DOHH2 (cell line): Measurements from ENCODE around the gene ZNF410.
A peak's percentile ranks its signal among the peaks of the same experiment; 100 is the strongest.

Experiments used
- H3F3A ChIP-seq: fragments of 200-600 bp; sonication (generic), shearing (Covaris generic); 2 replicates; pipeline ENCODE4 v1.6.0; 2016; ENCODE audit warnings: antibody characterized with exemption, mild to moderate bottlenecking; ENCODE audit not compliant: control insufficient read depth, insufficient read depth
- H3K27ac ChIP-seq: fragments of 200-600 bp; sonication (generic); 2 replicates; pipeline ENCODE4 v1.5.1; 2014; ENCODE audit warnings: low read depth, mild to moderate bottlenecking, low read length, moderate library complexity
- H3K27me3 ChIP-seq: fragments of 200-600 bp; sonication (generic); 2 replicates; pipeline ENCODE4 v1.6.1; 2014; ENCODE audit warnings: mild to moderate bottlenecking, low read length, mixed read lengths; ENCODE audit not compliant: control insufficient read depth
- H3K36me3 ChIP-seq: fragments of 200-600 bp; sonication (generic); 2 replicates; pipeline ENCODE4 v1.6.1; 2014; ENCODE audit warnings: mild to moderate bottlenecking, low read length, moderate library complexity, mixed read lengths; ENCODE audit not compliant: control insufficient read depth
- H3K4me1 ChIP-seq: fragments of 200-600 bp; sonication (generic); 2 replicates; pipeline ENCODE4 v1.6.1; 2014; ENCODE audit warnings: mild to moderate bottlenecking, low read length, mixed read lengths; ENCODE audit not compliant: control insufficient read depth
- H3K4me2 ChIP-seq: fragments of 200-600 bp; sonication (generic); 2 replicates; pipeline ENCODE4 v1.6.0; 2014; ENCODE audit warnings: mild to moderate bottlenecking, low read length, moderate library complexity
- H3K4me3 ChIP-seq: fragments of 200-600 bp; sonication (generic); 2 replicates; pipeline ENCODE4 v1.5.1; 2014; ENCODE audit warnings: mild to moderate bottlenecking, low read length, mixed read lengths
- H3K79me2 ChIP-seq: fragments of 200-600 bp; sonication (generic); 2 replicates; pipeline ENCODE4 v1.6.1; 2014; ENCODE audit warnings: mild to moderate bottlenecking, low read length, mixed read lengths; ENCODE audit not compliant: control insufficient read depth
- H3K9me2 ChIP-seq: fragments of 200-600 bp; sonication (generic); replicated peaks from 2 replicates; pipeline ENCODE4 v1.6.1; 2014; ENCODE audit warnings: mild to moderate bottlenecking, low read length, mixed read lengths; ENCODE audit not compliant: control insufficient read depth
- H3K9me3 ChIP-seq: fragments of 200-600 bp; sonication (generic); 2 replicates; pipeline ENCODE4 v1.6.1; 2014; ENCODE audit warnings: antibody characterized with exemption, low read length, mixed read lengths; ENCODE audit not compliant: control insufficient read depth, insufficient read depth
- H4K20me1 ChIP-seq: fragments of 200-600 bp; sonication (generic); 2 replicates; pipeline ENCODE4 v1.6.0; 2014; ENCODE audit warnings: low read depth, mild to moderate bottlenecking, antibody characterized with exemption, low read length, moderate library complexity; ENCODE audit not compliant: control insufficient read depth, insufficient read depth
- CTCF ChIP-seq: fragments of 200-600 bp; sonication (generic); IDR thresholded peaks from one replicate; pipeline ENCODE4 v1.5.1; 2014; ENCODE audit warnings: antibody characterized with exemption, mild to moderate bottlenecking, low read depth, low read length; ENCODE audit not compliant: poor library complexity, severe bottlenecking
- EZH2phosphoT487 ChIP-seq: fragments of 200-600 bp; sonication (generic); IDR thresholded peaks from 2 replicates; pipeline ENCODE4 v1.6.1; 2017; ENCODE audit warnings: borderline replicate concordance, mild to moderate bottlenecking, antibody characterized with exemption, low read length, moderate library complexity, mixed read lengths

Gene ZNF410

GRCh38 chr14:73935666-73936065 lies 49.0 kb downstream of the ZNF410 start:
- TF ChIP-seq CTCF (peak; percentile 26), EZH2phosphoT487 (no peak)

GRCh38 chr14:73936548-73936947 lies 49.9 kb downstream of the ZNF410 start:
- Histone ChIP-seq H3K79me2 (no peaks in the 10 kb centered on the region), H3K36me3 (peaks cover 19% of the 10 kb centered on the region), H3K9me2 (no peaks in the 10 kb centered on the region), H3K4me3 (no peak overlapping the region), H3K4me2 (no peak overlapping the region), H3K4me1 (no peaks in the 10 kb centered on the region), H3K27me3 (no peaks in the 10 kb centered on the region), H3F3A (peaks cover 13% of the 10 kb centered on the region; the same call in 1 of the 2 replicates), H4K20me1 (no peaks in the 10 kb centered on the region), H3K27ac (no peak overlapping the region), H3K9me3 (no peaks in the 10 kb centered on the region)
- TF ChIP-seq CTCF = no peak
- TF ChIP-seq EZH2phosphoT487 = no peak

More at GRCh38 chr14:73935666-73936065, 49.0 kb downstream of the ZNF410 start:
- Histone ChIP-seq H4K20me1 (no peaks in the 10 kb centered on the region), H3F3A (peaks cover 13% of the 10 kb centered on the region; the same call in 1 of the 2 replicates), H3K4me1 (no peaks in the 10 kb centered on the region), H3K4me2 (no peak overlapping the region), H3K9me3 (no peaks in the 10 kb centered on the region), H3K36me3 (peaks cover 27% of the 10 kb centered on the region), H3K9me2 (no peaks in the 10 kb centered on the region), H3K79me2 (no peaks in the 10 kb centered on the region), H3K4me3 (no peak overlapping the region), H3K27me3 (no peaks in the 10 kb centered on the region), H3K27ac (no peak overlapping the region)

- Histone ChIP-seq H3K4me2 (no peak overlapping the region), H3K27me3 (no peaks in the 10 kb centered on the region), H3K4me1 (no peaks in the 10 kb centered on the region), H3K36me3 (peaks cover 14% of the 10 kb centered on the region), H3K9me3 (no peaks in the 10 kb centered on the region), H4K20me1 (no peaks in the 10 kb centered on the region), H3K4me3 (no peak overlapping the region), H3K9me2 (no peaks in the 10 kb centered on the region), H3F3A (peaks cover 13% of the 10 kb centered on the region; the same call in 1 of the 2 replicates), H3K79me2 (no peaks in the 10 kb centered on the region), H3K27ac (no peak overlapping the region)
- TF ChIP-seq CTCF (no peak), EZH2phosphoT487 (no peak)
Observed at GRCh38 chr14:73937012-73937411, 50.4 kb downstream of the ZNF410 start.

GRCh38 chr14:73942180-73942579 lies 55.5 kb downstream of the ZNF410 start:
- H3F3A ChIP-seq = peaks cover 5% of the 10 kb centered on the region; the same call in 1 of the 2 replicates
- H3K9me3 ChIP-seq = no peaks in the 10 kb centered on the region
- no peak overlapping the region for H3K4me3 ChIP-seq
- H3K79me2 ChIP-seq = no peaks in the 10 kb centered on the region
- no peaks in the 10 kb centered on the region for H4K20me1 ChIP-seq
- no peak overlapping the region for H3K27ac ChIP-seq
- H3K36me3 ChIP-seq = no peaks in the 10 kb centered on the region
- TF ChIP-seq CTCF (no peak), EZH2phosphoT487 (no peak)
- H3K27me3 ChIP-seq = no peaks in the 10 kb centered on the region
- H3K4me2 ChIP-seq = no peak overlapping the region
- H3K4me1 ChIP-seq = no peaks in the 10 kb centered on the region
- no peaks in the 10 kb centered on the region for H3K9me2 ChIP-seq
